Suprapubic skin (tissue), 4 donors: ENCODE results near the gene SETD4. TPM values are rescaled to one million over a fixed set of nuclear protein-coding genes. Genes with fewer than 3 reads are reported as not detected.

Experiments used
- DNase-seq, 2 donors: peaks; one replicate each; pipeline ENCODE4 v3.0.0-alpha.2; 2019; ENCODE audit warnings: low spot score in 2 of 2
- H3K27ac ChIP-seq: fragments of 200-600 bp; sonication (generic); one replicate; pipeline ENCODE4 v1.5.1; 2019
- H3K27me3 ChIP-seq: fragments of 200-600 bp; sonication (generic); one replicate; pipeline ENCODE4 v1.5.1; 2019
- H3K36me3 ChIP-seq: fragments of 200-600 bp; sonication (generic); one replicate; pipeline ENCODE4 v1.5.1; 2019
- H3K4me1 ChIP-seq: fragments of 200-600 bp; sonication (generic); one replicate; pipeline ENCODE4 v1.5.1; 2019
- H3K4me3 ChIP-seq: fragments of 200-600 bp; sonication (generic); one replicate; pipeline ENCODE4 v1.5.1; 2019; ENCODE audit warnings: mild to moderate bottlenecking
- H3K9me3 ChIP-seq: fragments of 200-600 bp; sonication (generic); one replicate; pipeline ENCODE4 v1.5.1; 2019
- CTCF ChIP-seq, 2 donors: fragments of 200-600 bp in 1 of 2; fragments of 450-650 bp in 1 of 2; sonication (generic) in 1 of 2; IDR thresholded peaks; one replicate each; pipeline ENCODE4 v1.5.1; 2016 to 2019; ENCODE audit warnings: antibody characterized with exemption in 2 of 2, mild to moderate bottlenecking in 1 of 2, moderate library complexity in 1 of 2
- EP300 ChIP-seq: sonication (generic); formaldehyde crosslinking; IDR thresholded peaks from one replicate; pipeline ENCODE4 v1.6.1; 2017; ENCODE audit warnings: antibody characterized with exemption
- POLR2A ChIP-seq, 2 donors: fragments of 450-650 bp; IDR thresholded peaks; one replicate each; pipeline ENCODE4 v1.6.1; 2017; ENCODE audit warnings: antibody characterized with exemption in 2 of 2, mild to moderate bottlenecking in 2 of 2, moderate library complexity in 2 of 2
- POLR2AphosphoS5 ChIP-seq, 3 donors: sonication (generic); formaldehyde crosslinking; IDR thresholded peaks; one replicate each; pipeline ENCODE4 v1.6.1; 2017; ENCODE audit warnings: antibody characterized with exemption in 3 of 3
- WGBS: methylation state at CpG from one replicate; pipeline ENCODE4 v1.1.5; 2018; 5-methylcytosine and 5-hydroxymethylcytosine counted together
- total RNA-seq, 4 donors: library from RNA; depleted of rRNA; stranded (reverse); fragments of >200 nt; gene quantifications; one replicate each; pipeline ENCODE4 v1.1.0, GENCODE V29; 2016

Gene SETD4
- total RNA-seq, 4 donors from 2014 or later: 20.8 to 80.9 (median 26.5) TPM

GRCh38 chr21:36065497-36066036 lies 5.2 kb upstream of the SETD4 start:
- H3K36me3 ChIP-seq: no peaks in the 10 kb centered on the region

GRCh38 chr21:36064085-36064460 lies 3.7 kb upstream of the SETD4 start:
- Histone ChIP-seq H3K27ac (no peak overlapping the region), H3K36me3 (no peaks in the 10 kb centered on the region), H3K4me1 (peaks cover 12% of the 10 kb centered on the region), H3K9me3 (no peaks in the 10 kb centered on the region), H3K27me3 (no peaks in the 10 kb centered on the region), H3K4me3 (no peak overlapping the region)
- TF ChIP-seq POLR2AphosphoS5 (IDR thresholded peaks at IDR 0.05) (no peak), POLR2A (IDR thresholded peaks at IDR 0.05) (no peak), EP300 (no peak), CTCF (IDR thresholded peaks at IDR 0.05) (no peak)
- 92% methylated on average over 4 of the region's 4 CpGs for WGBS
- no peak for DNase-seq

More at GRCh38 chr21:36065497-36066036, 5.2 kb upstream of the SETD4 start:
- Histone ChIP-seq H3K4me1 (peaks cover 16% of the 10 kb centered on the region), H3K27me3 (no peaks in the 10 kb centered on the region), H3K9me3 (no peaks in the 10 kb centered on the region), H3K27ac (no peak overlapping the region), H3K4me3 (no peak overlapping the region)
- TF ChIP-seq POLR2A (IDR thresholded peaks at IDR 0.05) (no peak), EP300 (no peak), POLR2AphosphoS5 (IDR thresholded peaks at IDR 0.05) (no peak), CTCF (IDR thresholded peaks at IDR 0.05) (no peak)
- WGBS: 36% methylated on average over 3 of the region's 3 CpGs
- no peak for DNase-seq

- H3K4me3 ChIP-seq: no peak overlapping the region
- H3K36me3 ChIP-seq: no peaks in the 10 kb centered on the region
- no peak overlapping the region for H3K27ac ChIP-seq
- H3K9me3 ChIP-seq: no peaks in the 10 kb centered on the region
- no peaks in the 10 kb centered on the region for H3K27me3 ChIP-seq
- H3K4me1 ChIP-seq: peaks cover 18% of the 10 kb centered on the region
- WGBS: 87% methylated on average over 14 of the region's 14 CpGs
- DNase-seq: no peak
- TF ChIP-seq POLR2AphosphoS5 (IDR thresholded peaks at IDR 0.05) (no peak), EP300 (no peak), CTCF (IDR thresholded peaks at IDR 0.05) (no peak), POLR2A (IDR thresholded peaks at IDR 0.05) (no peak)
Measured at GRCh38 chr21:36063375-36064084, 3.2 kb upstream of the SETD4 start.

GRCh38 chr21:36061445-36061844 lies 1.1 kb upstream of the SETD4 start:
- TF ChIP-seq POLR2A (IDR thresholded peaks at IDR 0.05): no peak
- no peak for TF ChIP-seq EP300
- no peak for TF ChIP-seq CTCF (IDR thresholded peaks at IDR 0.05)
- no peak for TF ChIP-seq POLR2AphosphoS5 (IDR thresholded peaks at IDR 0.05)
- no peak for DNase-seq
- 100% methylated on average over 2 of the region's 2 CpGs for WGBS
- H3K27me3 ChIP-seq: no peaks in the 10 kb centered on the region
- no peak overlapping the region for H3K27ac ChIP-seq
- no peak overlapping the region for H3K4me3 ChIP-seq
- H3K36me3 ChIP-seq: peaks cover 9% of the 10 kb centered on the region
- no peaks in the 10 kb centered on the region for H3K9me3 ChIP-seq
- peaks cover 29% of the 10 kb centered on the region for H3K4me1 ChIP-seq

- peak overlapping the region; percentile 56 for H3K4me3 ChIP-seq
Measured at GRCh38 chr21:36059823-36060158, 535 bp downstream of the SETD4 start.

More at GRCh38 chr21:36059823-36060158, 535 bp downstream of the SETD4 start:
- WGBS: 1% methylated on average over 24 of the region's 34 CpGs
- Histone ChIP-seq H3K4me1 (peaks cover 29% of the 10 kb centered on the region), H3K9me3 (no peaks in the 10 kb centered on the region), H3K27me3 (no peaks in the 10 kb centered on the region), H3K27ac (peak overlapping the region; percentile 94), H3K36me3 (peaks cover 26% of the 10 kb centered on the region)
- DNase-seq: peak in 1 of 2 donors; percentile 78
- no peak for TF ChIP-seq POLR2AphosphoS5 (IDR thresholded peaks at IDR 0.05)
- TF ChIP-seq EP300: no peak
- TF ChIP-seq POLR2A (IDR thresholded peaks at IDR 0.05): no peak
- TF ChIP-seq CTCF (IDR thresholded peaks at IDR 0.05): no peak
